Hepatocyte (in vitro differentiated cells): Measurements from ENCODE around the gene SUN2.

Experiments
- CTCF ChIP-seq: fragments of 200-600 bp; sonication (generic); IDR thresholded peaks from 2 replicates; pipeline ENCODE4 v1.5.1; 2016; ENCODE audit warnings: antibody characterized with exemption, mild to moderate bottlenecking; ENCODE audit not compliant: poor library complexity
- EZH2 ChIP-seq: fragments of 200-600 bp; sonication (generic); IDR thresholded peaks from 2 replicates; pipeline ENCODE4 v1.6.1; 2016; ENCODE audit warnings: antibody characterized with exemption, mild to moderate bottlenecking, borderline replicate concordance

DNA sequence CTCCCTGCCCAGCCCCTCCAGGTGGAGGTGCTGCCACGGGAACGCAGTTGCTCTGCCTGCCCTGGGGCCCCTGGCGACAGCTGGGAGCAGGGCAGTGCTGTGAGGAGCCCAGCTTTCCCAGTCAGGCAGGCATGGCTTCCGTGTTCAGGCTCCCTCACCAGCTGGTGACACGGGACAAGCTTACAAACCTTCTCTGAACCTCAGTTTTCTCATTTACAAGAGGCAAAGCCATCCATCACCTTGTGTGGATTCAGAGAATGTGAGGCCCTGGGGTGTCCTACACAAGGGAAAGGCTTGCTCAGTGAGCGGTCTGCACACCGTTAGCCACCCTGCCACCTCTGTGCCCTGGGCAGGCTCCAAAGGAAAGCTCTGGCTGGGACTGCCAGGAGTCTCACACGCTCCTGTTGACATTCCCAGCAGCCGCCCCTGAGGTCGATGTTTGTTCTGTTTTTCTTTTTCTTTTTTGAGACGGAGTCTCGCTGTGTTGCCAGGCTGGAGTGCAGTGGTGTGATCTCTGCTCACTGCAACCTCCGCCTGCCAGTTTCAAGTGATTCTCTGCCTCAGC is 23.5 kb downstream of the SUN2 start:
- no peak for TF ChIP-seq CTCF
- TF ChIP-seq EZH2, result no peak
